ENCODE data around the gene RAPGEF5.

- TF ChIP-seq, protein P1, sequence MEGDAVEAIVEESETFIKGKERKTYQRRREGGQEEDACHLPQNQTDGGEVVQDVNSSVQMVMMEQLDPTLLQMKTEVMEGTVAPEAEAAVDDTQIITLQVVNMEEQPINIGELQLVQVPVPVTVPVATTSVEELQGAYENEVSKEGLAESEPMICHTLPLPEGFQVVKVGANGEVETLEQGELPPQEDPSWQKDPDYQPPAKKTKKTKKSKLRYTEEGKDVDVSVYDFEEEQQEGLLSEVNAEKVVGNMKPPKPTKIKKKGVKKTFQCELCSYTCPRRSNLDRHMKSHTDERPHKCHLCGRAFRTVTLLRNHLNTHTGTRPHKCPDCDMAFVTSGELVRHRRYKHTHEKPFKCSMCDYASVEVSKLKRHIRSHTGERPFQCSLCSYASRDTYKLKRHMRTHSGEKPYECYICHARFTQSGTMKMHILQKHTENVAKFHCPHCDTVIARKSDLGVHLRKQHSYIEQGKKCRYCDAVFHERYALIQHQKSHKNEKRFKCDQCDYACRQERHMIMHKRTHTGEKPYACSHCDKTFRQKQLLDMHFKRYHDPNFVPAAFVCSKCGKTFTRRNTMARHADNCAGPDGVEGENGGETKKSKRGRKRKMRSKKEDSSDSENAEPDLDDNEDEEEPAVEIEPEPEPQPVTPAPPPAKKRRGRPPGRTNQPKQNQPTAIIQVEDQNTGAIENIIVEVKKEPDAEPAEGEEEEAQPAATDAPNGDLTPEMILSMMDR (IDR thresholded peaks at IDR 0.05), result no peak
- TF ChIP-seq POLR2A (IDR thresholded peaks at IDR 0.05), result no peak
These were observed 101.1 kb downstream of the RAPGEF5 start for GRCh38 chr7:22255834-22256233.

Data from thyroid gland (tissue), 4 donors.